K562 (cell line): Measurements from ENCODE around the gene DLG3. TPM values are rescaled to one million over a fixed set of nuclear protein-coding genes. Genes with fewer than 3 reads are reported as not detected.
A peak's percentile ranks its signal among the peaks of the same experiment; 100 is the strongest.

Experiments
- BDP1 ChIP-seq: IDR thresholded peaks from 3 replicates; pipeline ENCODE4 v1.6.1; 2011; ENCODE audit not compliant: insufficient read length, insufficient read depth
- BRD4 ChIP-seq: fragments of 200-600 bp; sonication (generic); IDR thresholded peaks from 2 replicates; pipeline ENCODE4 v1.6.1; 2017; ENCODE audit warnings: inconsistent platforms
- CCAR2 ChIP-seq: fragments of 200-400 bp; formaldehyde crosslinking; IDR thresholded peaks from 2 replicates; pipeline ENCODE4 v1.6.1; 2017; ENCODE audit warnings: mild to moderate bottlenecking, low read depth, low read length
- CTBP1 ChIP-seq: fragments of 450-650 bp; IDR thresholded peaks from 2 replicates; pipeline ENCODE4 v1.6.1; 2016; ENCODE audit warnings: borderline replicate concordance
- HEY1 ChIP-seq: fragments of 250-450 bp; sonication (Bioruptor Pico); IDR thresholded peaks from 2 replicates; pipeline ENCODE4 v1.5.0; 2020; ENCODE audit warnings: mild to moderate bottlenecking, moderate library complexity, borderline replicate concordance
- KHSRP ChIP-seq: fragments of 450-650 bp; IDR thresholded peaks from 2 replicates; pipeline ENCODE4 v1.6.1; 2017
- MYBL2 ChIP-seq, 2 experiments: fragments of 450-650 bp in 1 of 2; sonication (generic) in 1 of 2; formaldehyde crosslinking in 1 of 2; IDR thresholded peaks; 2 replicates each; pipeline versions ENCODE4 v1.6.1 to v1.8.1; 2017 to 2022; ENCODE audit warnings: borderline replicate concordance in 1 of 2, inconsistent platforms in 1 of 2, low read depth in 1 of 2, mild to moderate bottlenecking in 1 of 2, missing genetic modification reagents in 1 of 2, moderate library complexity in 1 of 2
- NEUROD1 ChIP-seq: fragments of 150-350 bp; IDR thresholded peaks from 2 replicates; pipeline ENCODE4 v1.6.1; 2014; ENCODE audit warnings: borderline replicate concordance, low read length, low read depth; ENCODE audit not compliant: partially characterized antibody
- NR1H2 ChIP-seq: sonication (generic); formaldehyde crosslinking; IDR thresholded peaks from 2 replicates; pipeline ENCODE4 v1.4.0; 2020; ENCODE audit warnings: mild to moderate bottlenecking, missing genetic modification reagents
- PATZ1 ChIP-seq: fragments of 250-450 bp; sonication (Bioruptor Pico); IDR thresholded peaks from 2 replicates; pipeline ENCODE4 v1.5.0; 2020; ENCODE audit warnings: mild to moderate bottlenecking, borderline replicate concordance
- PYGO2 ChIP-seq: fragments of 450-650 bp; IDR thresholded peaks from 2 replicates; pipeline ENCODE4 v1.6.1; 2016; ENCODE audit warnings: mild to moderate bottlenecking, missing genetic modification characterization, moderate library complexity, missing compliant biosample characterization
- RBM14 ChIP-seq: fragments of 200-400 bp; formaldehyde crosslinking; IDR thresholded peaks from 2 replicates; pipeline ENCODE4 v1.6.1; 2018; ENCODE audit warnings: low read depth, mild to moderate bottlenecking, low read length, moderate library complexity, borderline replicate concordance; ENCODE audit not compliant: insufficient read depth
- SLC30A9 ChIP-seq: fragments of 250-450 bp; sonication (Bioruptor Pico); IDR thresholded peaks from 2 replicates; pipeline ENCODE4 v1.8.0; 2022; ENCODE audit warnings: mild to moderate bottlenecking, moderate library complexity
- SOX6 ChIP-seq: fragments of 450-650 bp; IDR thresholded peaks from 2 replicates; pipeline ENCODE4 v1.6.1; 2014; ENCODE audit warnings: mild to moderate bottlenecking
- SPI1 ChIP-seq: IDR thresholded peaks from 2 replicates; pipeline ENCODE4 v1.6.1; 2011; ENCODE audit warnings: low read depth, low read length, control low read depth, borderline replicate concordance
- SRSF1 ChIP-seq: fragments of 200-400 bp; formaldehyde crosslinking; IDR thresholded peaks from 2 replicates; pipeline ENCODE4 v1.6.1; 2017; ENCODE audit warnings: mild to moderate bottlenecking, low read depth, low read length, moderate library complexity
- TAL1 ChIP-seq: fragments of 450-650 bp; IDR thresholded peaks from 2 replicates; pipeline ENCODE4 v1.6.1; 2016; ENCODE audit warnings: mild to moderate bottlenecking
- TEAD1 ChIP-seq, 2 experiments: fragments of 450-650 bp in 1 of 2; sonication (generic) in 1 of 2; formaldehyde crosslinking; IDR thresholded peaks; 2 replicates each; pipeline versions ENCODE4 v1.4.0 to v1.8.0; 2020 to 2022; ENCODE audit warnings: mild to moderate bottlenecking in 2 of 2, missing genetic modification reagents in 1 of 2
- YBX1 ChIP-seq: fragments of 450-650 bp; IDR thresholded peaks from 2 replicates; pipeline ENCODE4 v1.7.1; 2016; ENCODE audit warnings: mild to moderate bottlenecking
- ZBTB33 ChIP-seq: sonication (generic); formaldehyde crosslinking; IDR thresholded peaks from 2 replicates; pipeline ENCODE4 v1.8.1; 2023; ENCODE audit warnings: mild to moderate bottlenecking, missing genetic modification reagents
- ZKSCAN8 ChIP-seq: fragments of 200-800 bp; sonication (Bioruptor generic); IDR thresholded peaks from 2 replicates; pipeline ENCODE4 v1.6.1; 2016; ENCODE audit warnings: missing genetic modification characterization, missing compliant biosample characterization
- ZNF24 ChIP-seq: fragments of 450-650 bp; IDR thresholded peaks from 2 replicates; pipeline ENCODE4 v1.6.1; 2016
- ZNF695 ChIP-seq: fragments of 450-650 bp; formaldehyde crosslinking; IDR thresholded peaks from 2 replicates; pipeline ENCODE4 v1.4.0; 2020; ENCODE audit warnings: mild to moderate bottlenecking, moderate library complexity
- ZNF740 ChIP-seq, 3 experiments: fragments of 200-800 bp in 1 of 3; sonication (Bioruptor generic) in 1 of 3; sonication (generic) in 1 of 3; formaldehyde crosslinking in 1 of 3; IDR thresholded peaks; 2 replicates each; pipeline versions ENCODE4 v1.6.1 to v1.8.0; 2016 to 2022; ENCODE audit warnings: mild to moderate bottlenecking in 2 of 3, missing compliant biosample characterization in 2 of 3, missing genetic modification characterization in 2 of 3, missing genetic modification reagents in 1 of 3
- polyA plus RNA-seq, 8 experiments: library from polyadenylated mRNA; depleted of rRNA in 4 of 8; stranded (reverse) in 5 of 8; unstranded in 3 of 8; fragments of >200 nt; fragmentation: Nextera tagmentation in 2 of 8; fragmentation: Illumina TruSeq in 1 of 8; extraction: Ambion mirVana in 2 of 8; extraction: Trizol in 1 of 8; gene quantifications; 2 replicates each; pipeline versions ENCODE4 v1.2.1 to v1.2.3, GENCODE V29; 2011 to 2014; ENCODE audit warnings: inconsistent platforms in 1 of 8, missing spikeins in 1 of 8
- total RNA-seq, 7 experiments: library from RNA; depleted of rRNA in 6 of 7; stranded (reverse); fragments of >200 nt in 6 of 7; fragmentation: Illumina TruSeq in 2 of 7; extraction: Trizol in 2 of 7; gene quantifications; 2 replicates each; pipeline versions ENCODE4 v1.2.1 to v1.2.3, GENCODE V29; 2011 to 2021; ENCODE audit warnings: low replicate concordance in 1 of 7

The DLG3 gene
- total and polyA plus RNA-seq, 9 of the 15 experiments (the other 6 are each of a cell fraction or from before 2014, with no cell fraction given) = 3.1 to 15.7 (median 8.8) TPM

GRCh38 chrX:70433848-70434351, 10.7 kb upstream of the DLG3 start (continued):
- TF ChIP-seq ZNF24 (no peak), ZNF695 (CRISPR knock-in tag) (no peak), PATZ1 (CRISPR knock-in tag) (no peak), KHSRP (no peak), SPI1 (no peak), ZBTB33 (CRISPR knock-in tag) (peak; percentile 56; the same call in 1 of the 2 replicates), SLC30A9 (CRISPR knock-in tag) (no peak), TAL1 (no peak), TEAD1 (CRISPR knock-in tag; IDR thresholded peaks at IDR 0.05) (peak in 1 of 2 experiments; percentile 45; a peak in 1 of 4 replicates), SRSF1 (no peak), BRD4 (no peak), NR1H2 (CRISPR knock-in tag) (no peak), ZNF740 (CRISPR knock-in tag; IDR thresholded peaks at IDR 0.05) (0 out of 2 replicates have a peak, but pooled peaks have one; percentile 54), ZNF740 (tag; IDR thresholded peaks at IDR 0.05) (no peak), ZKSCAN8 (no peak), PYGO2 (tag) (no peak), RBM14 (no peak), SOX6 (no peak), NEUROD1 (no peak), YBX1 (no peak), BDP1 (no peak), CCAR2 (no peak), HEY1 (CRISPR knock-in tag) (no peak), CTBP1 (peak; percentile 67), MYBL2 (IDR thresholded peaks at IDR 0.05; ENCODE audit: low read depth) (no peak), MYBL2 (CRISPR knock-in tag; IDR thresholded peaks at IDR 0.05; ENCODE audit: borderline replicate concordance) (no peak)
